HS-27A (cell line): Measurements from ENCODE around the gene OR51T1.
"Not testable (repeated sequence)": the region's sequence is repeated elsewhere in the genome, so short reads cannot be mapped to it uniquely, and the experiment has no call there.

Experiments
- DNase-seq: peaks from one replicate; pipeline ENCODE4 v3.0.0-alpha.2; 2012; ENCODE audit warnings: low read depth, missing footprints

The OR51T1 gene

GRCh38 chr11:4881860-4882500 lies at the start of gene OR51T1:
OR51T1 (plus strand) TSS chr11:4881900; CDS start chr11:4881900, 0 bp downstream.
- DNase-seq: no peak

GRCh38 chr11:4839851-4840549 lies 41.7 kb upstream of the OR51T1 start:
- DNase-seq: no peak

DNA sequence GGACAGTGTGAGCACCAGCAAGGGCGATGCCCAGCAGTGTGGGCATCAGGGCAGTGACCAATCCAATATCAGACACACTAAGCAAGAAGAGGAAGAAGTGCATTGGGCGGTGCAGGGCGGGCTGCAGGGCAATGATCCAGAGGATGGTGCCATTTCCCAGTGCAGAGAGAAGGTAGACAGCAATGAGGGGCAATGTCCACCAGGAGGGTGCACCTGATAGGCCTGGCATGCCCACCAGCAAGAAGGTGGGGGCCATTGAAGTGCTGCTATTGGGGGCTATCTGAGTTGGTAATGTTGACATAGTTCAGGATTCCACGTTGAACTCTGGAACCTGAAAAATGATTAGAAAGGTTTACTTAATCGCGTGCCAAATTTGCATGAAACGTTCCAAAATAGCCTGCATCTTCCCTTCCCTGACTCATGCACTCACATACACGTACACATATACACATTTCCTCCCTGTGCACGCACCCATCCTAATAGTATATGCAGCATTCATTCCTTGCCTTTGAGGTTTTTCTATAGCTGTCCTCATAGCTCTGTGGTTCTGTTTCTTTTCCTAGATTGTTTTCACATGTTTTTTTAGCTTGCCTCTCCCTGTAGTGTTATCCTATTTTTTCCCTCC lies 32.7 kb upstream of the OR51T1 start, which contains the start of gene OR51S1:
Gene OR51S1 (minus strand): TSS at position 301 of the 625 bp plus-strand sequence. CDS start 0 bp downstream, at position 301.
- DNase-seq: no peak

GRCh38 chr11:4851033-4851432 lies 30.7 kb upstream of the OR51T1 start:
- DNase-seq: no peak

DNA sequence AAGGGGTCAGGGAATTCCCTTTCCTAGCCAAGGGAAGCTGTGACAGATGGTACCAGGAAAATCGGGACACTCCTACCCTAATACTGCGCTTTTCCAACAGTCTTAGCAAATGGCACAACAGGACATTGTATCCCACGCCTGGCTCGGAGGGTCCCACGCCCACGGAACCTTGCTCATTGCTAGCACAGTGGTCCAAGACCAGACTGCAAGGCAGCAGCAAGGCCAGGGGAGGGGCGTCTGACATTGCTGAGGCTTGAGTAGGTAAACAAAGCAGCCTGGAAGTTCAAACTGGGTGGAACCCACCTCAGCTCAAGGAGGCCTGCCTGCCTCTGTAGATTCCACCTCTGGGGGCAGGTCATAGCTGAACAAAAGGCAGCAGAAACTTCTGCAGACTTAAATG lies 27.4 kb upstream of the OR51T1 start:
- not testable (repeated sequence) for DNase-seq

DNA sequence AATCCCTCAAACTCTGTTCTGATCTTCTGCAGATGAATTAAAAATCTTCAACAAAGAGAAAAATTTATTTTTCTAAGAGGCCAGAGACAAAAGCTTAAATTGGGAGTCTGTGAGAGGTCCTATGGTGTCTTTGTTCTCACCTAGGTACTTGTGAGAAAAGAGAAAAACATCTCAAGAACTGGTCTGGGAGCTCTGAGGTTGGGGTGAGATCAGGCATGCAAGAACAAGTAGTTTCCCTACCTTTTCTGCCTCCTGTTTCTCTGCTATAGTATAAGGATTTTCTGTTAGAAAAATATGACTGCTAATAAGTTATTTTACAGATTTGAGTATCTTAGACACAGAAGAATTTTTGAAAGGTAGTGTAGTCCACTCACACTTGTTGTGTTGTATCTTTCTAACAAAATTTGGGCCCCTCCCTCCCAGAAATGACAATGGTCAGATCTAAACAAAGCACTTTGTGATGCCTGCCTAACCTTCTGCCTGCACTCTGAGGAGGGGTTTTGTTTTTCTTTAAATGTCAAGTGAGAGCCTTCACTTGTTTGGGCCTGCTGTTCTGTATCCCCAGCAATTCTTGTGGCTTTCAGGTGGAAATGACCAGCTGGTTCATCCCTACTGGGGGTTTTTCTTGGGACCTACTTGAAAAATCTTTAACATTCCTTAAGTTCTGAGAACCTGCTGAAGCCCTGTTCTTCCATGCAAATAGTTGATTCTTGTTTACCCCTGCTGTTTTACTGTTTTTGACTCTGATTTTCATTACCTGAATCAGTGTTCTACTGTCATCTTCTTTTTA lies 19.1 kb upstream of the OR51T1 start:
- no peak for DNase-seq

DNA sequence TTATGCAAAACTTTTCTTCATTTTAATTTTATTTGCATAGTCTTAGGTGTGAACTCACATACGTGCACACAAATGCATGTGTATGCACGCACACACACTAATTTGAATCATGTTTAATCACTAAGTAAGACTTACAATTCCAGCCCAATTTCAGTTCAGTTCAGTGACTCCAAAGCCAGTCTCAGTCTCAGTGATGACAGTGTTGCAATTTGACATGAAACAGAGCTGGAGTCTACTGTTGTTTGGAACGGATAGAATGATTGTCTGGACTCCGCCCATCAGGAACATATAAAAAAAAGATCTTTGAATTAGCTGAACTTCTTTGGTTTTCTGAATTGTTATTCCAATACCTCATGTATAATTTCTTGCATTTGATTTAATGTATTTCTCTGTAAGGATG lies 17.8 kb upstream of the OR51T1 start:
- no peak for DNase-seq

DNA sequence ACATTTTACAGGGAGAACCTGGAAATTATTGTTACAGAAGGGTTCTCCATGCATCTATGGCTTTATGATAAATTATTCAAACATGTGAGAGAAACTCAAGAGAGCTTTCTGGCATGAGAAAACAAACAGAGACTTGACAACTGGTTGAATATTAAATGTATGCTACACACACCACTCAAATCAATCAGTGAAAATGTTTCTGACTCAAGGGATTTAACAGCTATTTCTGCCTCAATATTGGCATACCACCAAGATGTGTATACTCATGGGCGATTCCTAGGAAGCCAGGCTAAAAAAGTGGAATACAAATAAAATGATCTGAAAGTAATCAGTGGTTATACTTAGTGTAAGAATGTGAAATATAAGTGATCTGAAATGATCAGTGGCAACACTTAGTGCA lies 15.8 kb upstream of the OR51T1 start:
- no peak for DNase-seq

- DNase-seq: no peak
Measured at GRCh38 chr11:4881188-4881587, 512 bp upstream of the OR51T1 start.

DNA sequence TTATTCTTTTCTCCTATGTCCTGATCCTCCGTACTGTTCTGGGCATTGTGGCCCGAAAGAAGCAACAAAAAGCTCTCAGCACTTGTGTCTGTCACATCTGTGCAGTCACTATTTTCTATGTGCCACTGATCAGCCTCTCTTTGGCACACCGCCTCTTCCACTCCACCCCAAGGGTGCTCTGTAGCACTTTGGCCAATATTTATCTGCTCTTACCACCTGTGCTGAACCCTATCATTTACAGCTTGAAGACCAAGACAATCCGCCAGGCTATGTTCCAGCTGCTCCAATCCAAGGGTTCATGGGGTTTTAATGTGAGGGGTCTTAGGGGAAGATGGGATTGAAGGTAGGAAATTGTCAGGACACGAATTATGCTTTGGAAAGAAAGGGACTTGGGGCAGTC lies 843 bp downstream of the OR51T1 start:
- DNase-seq: no peak

DNA sequence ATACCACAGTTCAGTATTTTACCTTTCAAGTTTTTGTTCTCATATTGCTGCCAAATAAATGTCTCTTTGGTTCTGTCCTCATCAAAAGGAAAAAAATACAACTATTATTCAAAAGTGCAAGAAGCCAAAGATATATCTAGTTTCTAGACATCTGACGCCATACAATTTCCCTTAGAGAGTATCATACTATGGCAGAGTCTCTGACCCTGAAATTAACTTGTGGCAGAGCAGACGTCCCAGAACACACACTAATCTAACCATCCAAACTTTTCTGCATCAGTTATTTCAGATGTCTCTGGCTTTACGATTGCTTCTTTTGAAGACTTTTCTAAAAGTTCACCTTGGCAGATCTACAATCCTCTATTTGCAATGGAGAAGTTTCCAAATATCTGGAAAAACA lies 2.7 kb downstream of the OR51T1 start:
- no peak for DNase-seq

- no peak for DNase-seq
Measured at GRCh38 chr11:4886186-4886585, 4.5 kb downstream of the OR51T1 start.

DNA sequence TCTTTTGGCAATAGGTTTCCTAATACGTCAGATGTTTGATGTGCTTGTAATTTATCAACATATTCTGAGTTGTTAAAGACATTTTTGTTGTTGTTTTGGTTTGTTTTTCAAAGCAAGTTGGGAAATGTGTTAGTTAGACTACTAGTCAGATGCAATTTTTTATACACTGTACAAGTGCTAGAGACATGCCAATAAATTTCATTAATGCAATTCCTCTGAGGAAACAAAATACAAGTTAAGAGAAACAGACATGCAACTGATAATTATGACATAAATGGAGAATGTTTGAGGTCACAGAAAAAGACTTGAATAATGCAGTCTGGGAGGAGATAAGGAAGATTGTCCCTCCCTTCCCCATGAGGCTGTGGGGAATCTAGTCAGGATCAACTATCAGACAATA lies 5.9 kb downstream of the OR51T1 start:
- DNase-seq: no peak

DNA sequence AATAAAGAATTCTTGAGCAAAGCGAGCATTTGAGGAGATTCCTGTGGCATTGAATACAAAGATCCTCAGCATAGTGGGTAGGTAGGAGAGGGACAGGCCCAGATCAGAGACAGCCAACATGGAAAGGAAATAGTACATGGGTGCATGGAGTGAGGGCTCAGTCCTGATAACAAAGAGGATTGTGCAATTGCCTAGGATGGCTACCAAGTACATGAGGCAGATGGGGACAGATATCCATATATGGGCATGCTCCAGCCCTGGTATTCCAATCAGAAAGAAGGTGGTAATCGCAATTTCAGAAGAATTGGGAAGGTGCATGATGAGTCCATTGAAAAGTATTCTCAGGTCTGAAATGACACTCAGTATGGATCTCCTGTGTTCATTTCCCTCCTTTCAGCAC lies 8.6 kb downstream of the OR51T1 start:
- DNase-seq: no peak

DNA sequence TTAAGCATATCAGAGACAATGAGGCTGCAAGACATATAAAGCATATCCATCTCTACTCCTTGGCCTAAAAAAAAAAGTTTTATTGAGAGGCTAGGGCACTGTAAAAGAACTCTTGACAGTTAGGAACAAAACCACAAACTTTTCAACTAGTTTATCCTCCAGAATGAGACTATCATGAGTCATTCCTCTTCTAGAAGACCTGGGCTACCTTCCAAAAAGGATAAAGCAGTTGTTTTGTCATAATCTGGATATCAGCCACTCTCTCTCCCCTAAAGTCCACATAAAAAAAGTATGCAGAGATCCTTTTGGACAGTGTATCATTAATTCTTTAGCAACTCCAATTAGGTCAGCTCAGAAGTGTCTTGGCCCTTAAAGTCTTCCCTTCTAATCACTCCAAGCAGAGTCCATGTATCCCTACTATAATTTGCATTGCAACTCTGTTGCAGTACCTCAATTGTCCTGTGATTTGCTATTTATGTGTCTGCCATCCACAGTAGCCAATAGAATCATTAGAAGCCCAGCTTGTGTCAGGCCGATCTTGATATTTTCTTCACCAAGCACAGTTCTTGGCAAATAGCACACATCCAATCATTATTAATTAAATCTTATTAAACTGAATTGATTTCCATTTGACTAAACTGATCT lies 10.4 kb downstream of the OR51T1 start:
- DNase-seq: peak; percentile 84

GRCh38 chr11:4903484-4903883 lies 21.8 kb downstream of the OR51T1 start, which contains the start of gene OR51A7:
OR51A7 (plus strand) TSS chr11:4903783; CDS start chr11:4907370, 3,587 bp downstream.
- no peak for DNase-seq

DNA sequence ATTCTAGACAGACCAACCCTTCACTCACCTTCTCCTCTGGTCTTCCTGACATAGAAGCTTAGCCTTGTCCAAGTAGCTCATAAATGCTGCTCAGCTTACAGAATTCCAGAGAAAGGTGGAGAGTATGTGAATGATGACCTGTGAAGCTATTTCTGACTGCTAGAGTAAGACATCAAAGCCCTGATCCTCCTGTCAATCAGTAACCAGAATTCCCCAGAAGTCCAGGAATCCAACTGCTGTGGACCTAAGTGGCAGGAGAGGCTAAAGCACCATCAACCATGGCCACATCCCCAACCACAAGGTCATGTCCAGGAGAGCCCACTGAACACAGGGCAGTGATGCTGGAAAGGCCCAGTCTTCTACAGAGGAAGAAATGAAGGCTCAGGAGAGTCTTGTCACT lies 34.9 kb downstream of the OR51T1 start:
- no peak for DNase-seq

- no peak for DNase-seq
Measured at GRCh38 chr11:4919250-4919649, 37.5 kb downstream of the OR51T1 start, which contains the start of gene OR51G2. OR51G2 (minus strand) TSS chr11:4919350; CDS start chr11:4915663, 3,687 bp downstream.

GRCh38 chr11:4921796-4922195 lies 40.1 kb downstream of the OR51T1 start:
- no peak for DNase-seq

DNA sequence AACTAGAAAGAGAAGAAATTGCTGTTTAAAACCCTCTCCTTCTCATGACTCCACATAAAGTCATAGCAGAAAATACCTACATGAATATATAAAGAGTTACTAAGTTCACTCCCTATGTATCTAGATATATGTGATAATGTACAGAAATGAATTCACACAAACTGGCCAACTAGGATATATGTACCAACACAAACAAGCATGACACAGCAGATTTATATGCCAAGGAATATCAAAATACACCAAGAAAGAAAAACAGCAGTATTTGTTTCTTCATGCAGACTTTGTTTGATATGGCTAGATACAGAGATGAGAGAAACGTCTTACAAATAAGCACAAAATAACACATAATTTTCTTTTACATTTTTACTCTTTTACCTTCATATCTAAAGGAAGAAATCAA lies 40.6 kb downstream of the OR51T1 start:
- no peak for DNase-seq

DNA sequence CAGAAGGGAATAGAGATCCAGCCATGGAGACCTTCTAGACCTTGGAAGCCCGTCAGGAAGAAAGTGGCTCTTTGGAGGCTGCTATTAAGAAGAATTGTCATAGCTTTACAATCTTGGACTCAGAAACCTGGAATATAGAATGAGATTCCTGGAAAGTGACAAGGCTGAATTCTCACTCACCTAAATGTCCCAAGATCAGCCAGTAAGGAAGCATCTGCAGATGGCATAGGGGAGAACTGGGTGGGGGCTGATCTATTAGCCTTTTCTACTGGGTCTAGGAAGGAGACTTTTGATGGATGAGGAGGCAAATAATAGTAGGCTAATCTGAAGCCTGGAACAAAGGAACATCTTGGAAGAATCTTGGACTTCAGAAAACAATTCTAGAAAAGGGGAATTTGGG lies 42.5 kb downstream of the OR51T1 start, which contains the start of gene OR51G1:
Gene OR51G1 (minus strand): TSS at position 101 of the 400 bp plus-strand sequence. CDS start 0 bp downstream, at position 101.
- no peak for DNase-seq

DNA sequence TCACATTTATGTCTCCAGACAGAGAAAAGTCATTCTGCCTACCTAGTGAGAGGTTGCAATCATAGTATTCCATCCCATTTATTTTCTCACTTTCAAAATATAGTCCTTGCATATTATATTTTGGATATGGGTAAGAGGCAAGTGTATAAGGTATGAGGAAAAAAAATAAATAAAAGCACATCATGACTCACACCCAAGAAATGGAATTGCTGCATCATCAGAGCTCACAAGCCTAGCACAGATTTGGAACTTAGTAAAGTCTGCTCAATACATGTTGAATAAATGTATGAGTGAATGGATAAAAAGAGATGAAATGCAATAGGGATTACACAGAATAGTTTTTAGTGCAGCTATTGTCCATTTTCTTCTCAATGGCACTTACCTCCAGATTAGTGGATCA lies 44.9 kb downstream of the OR51T1 start:
- no peak for DNase-seq
